ENCODE data around the gene CENPX.

Gene CENPX

DNA sequence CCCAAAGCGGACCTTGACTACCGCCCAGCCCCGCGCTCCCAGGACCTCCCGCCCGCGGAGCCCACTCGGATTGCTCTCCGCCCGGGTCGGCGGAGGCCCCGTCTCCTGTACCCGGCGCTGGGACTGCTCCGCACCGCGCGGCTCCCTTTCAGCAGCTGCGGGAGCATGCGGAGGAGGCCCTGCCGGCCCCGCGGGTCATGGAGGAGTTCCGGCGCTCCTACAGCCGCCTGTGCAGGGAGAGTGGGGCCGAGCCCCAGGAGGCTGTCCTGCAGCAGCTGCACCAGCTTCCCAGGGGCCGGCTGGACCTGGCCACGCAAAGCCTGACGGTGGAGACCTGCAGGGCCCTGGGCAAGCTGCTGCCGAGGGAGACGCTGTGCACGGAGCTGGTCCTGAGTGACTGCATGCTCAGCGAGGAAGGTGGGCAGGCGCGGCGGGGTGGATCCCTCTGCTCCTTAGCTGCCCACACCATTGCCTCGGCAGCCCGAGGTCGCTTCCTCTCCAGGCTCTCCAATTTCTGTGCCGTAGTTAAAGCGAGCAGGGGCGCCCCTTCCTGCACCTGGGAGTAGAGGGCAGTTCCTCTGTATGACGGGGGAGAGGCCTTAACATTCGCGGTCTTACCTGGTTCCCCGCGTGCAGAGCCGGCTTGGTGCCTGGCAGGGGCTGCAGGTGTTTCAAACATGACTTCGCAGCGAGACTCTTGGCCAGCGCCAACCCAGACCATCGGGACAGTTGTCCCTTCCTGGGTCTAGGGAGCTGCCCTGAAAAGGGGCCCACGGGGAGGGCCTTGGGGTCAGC lies 966 bp upstream of the CENPX start:
- no peak for DNase-seq (ENCODE audit: low spot score)

DNA sequence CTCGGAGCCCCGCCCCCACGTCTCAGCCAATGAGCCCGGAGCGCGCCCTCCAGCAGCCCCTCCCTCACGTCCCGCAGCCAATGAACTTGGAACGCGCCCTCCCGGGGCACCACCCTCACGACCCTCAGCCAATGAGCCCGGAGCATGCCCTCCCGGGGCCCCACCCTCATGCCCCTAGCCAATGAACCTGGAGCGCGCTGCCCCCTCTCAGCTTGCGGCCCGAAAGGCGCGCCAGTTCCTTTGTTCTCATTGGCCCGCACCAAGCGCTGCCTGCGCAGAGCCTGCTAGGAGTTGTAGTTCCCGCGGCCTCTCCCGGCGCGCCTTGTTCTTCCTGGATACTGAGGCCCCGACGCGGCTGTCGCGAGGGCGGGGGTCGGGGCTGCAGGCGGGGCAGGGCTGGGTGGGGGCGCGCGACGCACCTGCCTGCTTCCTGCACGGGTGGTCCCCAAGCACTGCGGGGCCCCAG lies 336 bp upstream of the CENPX start, which contains the start of gene LRRC45:
Gene LRRC45, plus strand, starts transcription at position 325 of the 466 bp plus-strand sequence. CDS start 339 bp downstream, outside the sequence.
- peak; percentile 100 for DNase-seq (ENCODE audit: low spot score)

DNA sequence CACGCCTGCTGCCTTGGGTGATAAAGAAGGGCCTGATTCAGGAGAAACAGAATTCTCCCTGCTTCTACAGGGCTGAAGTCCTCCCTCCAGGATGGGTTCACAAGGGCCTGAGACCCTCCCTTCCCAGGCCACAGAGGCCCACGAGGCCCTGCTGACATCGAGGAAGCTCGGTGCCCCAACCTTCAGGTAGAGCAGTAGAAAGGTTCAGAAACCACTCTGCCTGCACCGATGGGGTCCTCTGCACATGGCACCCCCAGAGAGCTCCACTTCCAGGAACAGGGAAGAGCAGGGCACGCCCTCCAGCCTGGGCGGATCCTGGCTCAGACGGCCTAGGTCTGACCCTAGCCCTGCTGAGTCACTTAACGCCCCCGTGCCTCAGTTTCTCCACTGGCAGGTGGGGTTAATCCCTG lies 773 bp downstream of the CENPX start:
- DNase-seq (ENCODE audit: low spot score) = no peak

DNA sequence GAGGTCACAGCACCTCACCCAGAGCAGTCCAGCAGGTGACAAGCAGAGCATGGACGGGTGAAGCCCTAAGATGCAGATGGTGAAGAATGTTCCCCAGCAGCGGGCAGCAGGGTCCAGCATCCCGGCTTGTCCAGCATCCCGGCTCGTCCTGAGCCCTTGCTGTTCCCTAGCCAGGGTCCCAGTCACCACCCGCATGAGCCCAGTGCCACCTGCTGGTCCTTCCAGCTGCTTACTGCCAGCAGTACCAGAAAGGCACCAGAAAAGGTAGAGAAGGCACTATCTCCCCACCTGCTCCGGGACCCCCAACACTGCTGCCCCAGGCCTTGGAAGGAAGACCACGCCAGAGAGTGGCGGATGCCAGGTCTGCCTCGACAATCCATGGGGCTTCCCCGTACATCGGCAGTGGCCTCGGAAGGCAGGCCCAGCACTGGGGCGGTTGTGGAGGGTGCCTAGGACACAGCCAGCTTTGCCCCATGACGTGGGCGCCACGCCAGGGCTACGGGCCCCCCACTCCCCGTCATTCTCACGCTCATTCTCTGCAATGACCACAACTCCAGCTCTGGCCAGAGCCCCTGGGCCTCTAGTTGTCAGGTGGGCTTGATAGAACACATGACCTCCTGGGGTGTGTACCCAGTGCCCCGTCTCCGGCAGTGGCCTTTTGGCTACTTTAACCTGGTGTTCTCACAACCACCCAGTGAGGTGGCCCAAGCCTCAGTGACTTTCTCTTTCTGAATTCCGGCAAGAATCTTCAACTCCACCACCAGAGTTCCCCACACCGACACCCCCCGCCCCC lies 1.4 kb downstream of the CENPX start:
- peak; percentile 51 for DNase-seq (ENCODE audit: low spot score)

DNA sequence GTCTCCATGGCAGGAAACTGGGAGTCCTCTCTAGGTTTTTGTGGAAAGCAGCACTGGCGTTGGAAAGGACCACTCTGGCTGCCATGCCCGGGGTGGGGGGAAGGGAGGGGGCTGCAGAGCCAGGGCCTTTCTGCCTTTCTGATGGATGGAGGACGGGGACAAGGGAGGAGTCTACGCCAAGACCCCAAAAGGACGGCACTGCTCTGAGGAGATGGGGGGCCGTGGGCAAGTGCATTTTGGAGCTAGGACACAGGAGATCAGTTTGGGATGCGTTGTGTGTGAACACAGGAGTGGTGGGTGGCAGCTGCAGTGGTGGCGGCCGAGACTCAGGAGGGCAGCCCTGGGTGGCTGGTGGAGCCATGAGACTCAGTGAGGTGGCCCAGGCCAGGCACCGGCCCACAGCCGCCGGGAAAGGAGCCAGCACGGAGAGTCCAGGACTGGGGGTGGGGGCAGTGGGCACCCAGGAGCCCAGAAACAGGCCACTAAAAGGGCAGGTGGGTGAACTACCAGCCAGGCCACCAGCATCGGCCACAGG lies 2.0 kb downstream of the CENPX start:
- no peak for DNase-seq (ENCODE audit: low spot score)

DNA sequence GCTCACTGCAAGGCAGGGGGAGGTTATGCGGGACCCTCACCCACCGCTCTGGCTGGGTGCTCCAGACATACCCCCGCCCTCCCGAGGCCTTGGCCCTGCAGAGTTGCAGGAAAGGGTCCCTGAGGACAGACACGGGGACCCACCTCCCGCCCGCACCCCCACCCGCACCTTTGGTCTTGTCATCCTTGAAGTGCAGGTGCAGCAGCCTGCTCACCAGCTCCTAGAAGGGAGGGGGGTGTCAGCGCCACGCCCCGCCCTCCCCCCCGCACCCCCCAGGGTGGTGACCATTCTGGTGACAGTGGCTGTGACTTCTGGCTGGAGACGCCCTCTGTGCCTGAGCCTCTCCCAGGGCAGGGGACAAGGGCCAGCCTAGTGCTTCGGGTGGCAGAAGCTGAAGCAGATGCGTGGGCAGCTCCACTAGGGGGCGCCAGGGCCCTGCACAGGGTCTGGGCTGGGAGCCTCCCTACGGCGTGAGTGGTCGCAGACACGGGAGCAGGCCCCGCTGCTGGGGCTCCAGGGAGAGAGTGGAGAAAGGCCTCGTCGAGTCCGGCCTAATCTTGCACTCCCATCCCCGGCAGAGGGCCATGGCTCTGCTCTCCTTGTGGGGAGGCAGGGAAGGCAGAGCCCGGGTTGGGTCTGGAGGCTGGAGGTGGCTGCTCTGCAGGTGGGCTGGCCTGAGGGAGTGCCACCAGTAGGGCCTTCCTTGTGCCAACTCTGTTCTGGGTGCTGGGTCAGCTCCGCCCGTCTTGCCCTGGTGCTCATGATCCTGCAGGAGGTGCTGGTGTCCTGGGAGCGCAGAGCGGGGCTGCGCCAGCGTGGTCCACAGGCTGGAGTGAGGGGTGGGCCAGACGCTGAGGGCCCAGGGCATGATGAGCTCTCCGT lies 2.7 kb downstream of the CENPX start:
- DNase-seq (ENCODE audit: low spot score) = peak; percentile 79

DNA sequence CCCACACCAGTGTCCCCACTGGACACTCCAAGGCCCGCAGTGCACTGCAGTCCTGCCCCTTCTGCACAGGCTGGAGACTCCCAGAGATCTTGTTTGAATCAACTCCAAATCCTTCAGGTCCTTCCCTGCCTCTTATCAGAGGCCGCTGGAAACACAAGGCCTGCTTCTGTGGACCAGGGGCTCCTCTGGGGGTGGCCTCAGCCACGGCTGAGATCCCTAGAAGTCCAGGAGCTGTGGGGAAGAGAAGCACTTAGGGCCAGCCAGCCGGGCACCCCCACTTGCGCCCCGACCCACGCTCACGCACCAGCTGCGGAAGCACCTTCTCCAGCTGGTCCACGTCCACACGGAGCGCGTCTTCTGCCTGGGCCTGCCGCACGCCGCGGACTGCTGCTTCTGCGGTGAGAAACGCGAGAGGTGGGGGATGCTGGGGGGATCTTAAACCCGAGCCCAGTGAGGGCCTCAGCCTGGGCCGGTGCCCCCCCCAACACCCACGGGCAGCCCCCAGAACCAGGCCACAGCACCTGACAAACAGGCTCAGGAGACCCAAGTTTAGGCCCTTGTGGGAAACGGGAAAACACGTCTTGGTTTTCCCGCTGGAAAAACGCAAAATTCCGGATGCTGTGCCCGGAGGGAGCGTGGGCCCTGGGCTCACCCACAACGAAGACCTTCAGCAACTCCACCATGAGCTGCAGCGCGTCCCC lies 3.5 kb downstream of the CENPX start:
- DNase-seq (ENCODE audit: low spot score) = no peak

DNA sequence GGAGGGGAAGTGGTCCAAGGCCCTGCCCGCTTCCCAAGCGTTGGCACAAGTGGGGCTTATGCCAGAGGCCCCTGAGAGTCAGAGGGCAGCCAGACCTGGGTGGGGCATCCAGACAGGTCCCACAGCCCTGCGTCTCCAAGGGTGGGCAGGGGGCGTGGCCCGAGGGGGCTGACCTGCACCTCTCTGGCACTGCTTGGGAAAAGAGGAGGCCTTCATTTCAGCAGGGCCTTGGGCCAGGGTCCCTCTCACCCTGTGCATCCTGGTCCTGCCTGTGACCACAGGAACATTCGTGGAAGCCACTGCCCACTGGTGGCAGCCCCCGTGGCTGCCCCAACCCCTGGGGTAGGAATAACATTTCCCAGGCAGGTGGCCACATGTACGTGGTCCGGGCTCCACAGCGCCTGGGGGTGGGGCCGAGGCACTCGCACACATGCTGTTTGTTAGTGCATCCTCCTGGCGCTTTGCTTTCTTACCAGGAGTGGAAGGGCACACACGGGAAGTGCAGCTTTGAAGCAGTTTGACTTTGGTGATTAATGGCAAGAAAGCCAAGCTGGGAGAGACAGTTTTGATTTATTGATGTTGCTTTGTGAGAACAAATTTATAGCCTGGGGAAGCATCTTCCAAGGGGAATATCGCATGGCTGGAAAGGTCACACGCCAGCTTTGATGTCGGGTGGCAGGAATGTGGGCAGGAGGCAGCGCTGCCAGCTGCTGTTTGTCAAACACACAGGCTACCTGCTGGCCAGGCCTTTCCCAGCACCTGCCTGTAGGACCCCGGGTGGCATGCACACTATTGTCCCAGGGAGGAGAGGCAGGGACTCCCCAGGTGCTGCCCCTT lies 4.3 kb downstream of the CENPX start:
- DNase-seq (ENCODE audit: low spot score) = no peak

DNA sequence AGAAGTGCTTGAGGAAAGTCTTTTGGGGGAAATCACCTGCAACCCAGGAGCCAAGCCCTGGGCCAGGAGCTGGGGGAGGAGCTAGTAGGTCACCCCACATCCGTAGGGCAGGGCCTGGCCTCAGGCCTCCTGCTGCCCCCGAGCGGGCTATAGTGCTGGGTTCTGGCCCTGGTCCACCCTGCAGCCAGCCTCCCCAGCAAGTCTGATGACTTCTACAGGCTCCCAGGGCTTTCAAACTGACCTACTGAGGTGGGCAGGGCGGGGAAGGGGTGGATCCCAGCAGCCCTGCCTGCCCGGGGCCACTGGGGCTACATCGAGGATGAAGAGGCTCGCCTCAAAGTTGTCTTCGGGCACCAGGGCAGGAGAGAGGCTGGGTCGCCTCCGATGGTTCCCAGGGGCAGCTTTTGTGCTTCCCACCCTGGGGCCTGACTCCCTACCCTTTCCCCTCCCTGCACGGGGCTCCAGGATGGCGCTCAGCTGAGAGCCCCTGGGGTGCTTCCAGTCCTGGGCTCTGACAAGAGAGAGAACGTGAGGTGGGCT lies 5.0 kb downstream of the CENPX start:
- no peak for DNase-seq (ENCODE audit: low spot score)

DNA sequence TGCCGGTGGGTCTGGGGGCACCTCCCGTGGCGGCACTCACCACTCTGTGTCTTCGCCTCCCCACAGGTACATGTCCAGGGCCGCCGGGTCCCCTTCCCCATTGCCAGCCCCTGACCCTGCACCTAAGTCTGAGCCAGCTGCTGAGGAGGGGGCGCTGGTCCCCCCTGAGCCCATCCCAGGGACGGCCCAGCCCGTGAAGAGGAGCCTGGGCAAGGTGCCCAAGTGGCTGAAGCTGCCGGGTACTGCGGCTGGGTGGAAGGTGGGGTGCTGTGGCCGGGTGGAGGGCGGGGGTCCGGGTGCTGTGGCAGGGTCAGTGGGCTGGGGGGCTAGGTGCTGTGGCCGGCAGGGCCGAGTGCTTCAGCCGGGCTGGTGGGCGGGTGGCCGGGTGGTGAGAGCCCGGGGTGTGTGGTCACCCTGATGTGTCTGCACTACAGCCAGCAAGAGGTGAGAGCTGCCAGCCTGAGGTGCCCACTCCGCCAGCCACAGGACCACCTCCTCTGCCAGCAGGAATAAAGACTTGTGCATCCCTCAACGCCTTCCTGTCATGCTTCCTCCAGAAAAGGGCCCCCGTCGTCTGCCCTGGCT lies 5.7 kb downstream of the CENPX start:
- DNase-seq (ENCODE audit: low spot score) = no peak

DNA sequence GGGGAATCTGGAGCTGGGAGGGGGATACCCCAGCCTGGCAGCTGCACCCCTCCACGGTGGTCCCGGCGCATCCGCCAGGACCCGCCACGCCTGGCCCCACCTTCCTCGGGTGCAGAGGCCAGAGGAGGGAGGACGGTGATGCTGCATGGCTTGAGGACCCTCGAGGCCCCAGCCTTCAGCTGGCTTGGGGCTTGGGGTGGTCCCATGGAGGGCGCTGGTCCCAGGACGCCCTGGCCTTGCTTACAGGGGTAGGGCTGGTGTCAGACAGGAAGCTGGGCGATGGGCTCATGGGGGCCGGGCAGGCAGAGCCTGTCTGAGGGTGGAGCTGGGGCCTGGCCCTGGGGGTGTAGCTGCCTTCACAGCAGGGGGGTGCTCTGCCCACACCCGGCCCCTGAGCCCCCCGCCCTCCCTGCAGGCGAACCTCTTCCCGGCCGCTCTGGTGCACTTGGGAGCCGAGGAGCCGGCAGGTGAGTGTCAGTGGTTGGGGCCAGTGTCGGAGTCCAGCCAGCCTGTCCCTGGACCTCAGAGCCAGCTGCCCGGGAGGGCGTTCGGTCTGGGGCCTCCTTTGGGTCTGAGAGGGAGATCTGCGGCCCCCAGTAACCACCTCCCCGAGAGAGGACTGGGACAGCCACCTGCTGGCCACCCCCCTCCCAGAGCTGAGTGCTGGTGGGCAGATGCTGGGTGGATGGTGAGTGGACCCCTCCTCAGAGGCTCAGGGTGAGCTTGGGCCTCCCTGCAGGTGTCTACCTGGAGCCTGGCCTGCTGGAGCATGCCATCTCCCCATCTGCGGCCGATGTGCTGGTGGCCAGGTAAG lies 6.4 kb downstream of the CENPX start:
- DNase-seq (ENCODE audit: low spot score) = no peak

DNA sequence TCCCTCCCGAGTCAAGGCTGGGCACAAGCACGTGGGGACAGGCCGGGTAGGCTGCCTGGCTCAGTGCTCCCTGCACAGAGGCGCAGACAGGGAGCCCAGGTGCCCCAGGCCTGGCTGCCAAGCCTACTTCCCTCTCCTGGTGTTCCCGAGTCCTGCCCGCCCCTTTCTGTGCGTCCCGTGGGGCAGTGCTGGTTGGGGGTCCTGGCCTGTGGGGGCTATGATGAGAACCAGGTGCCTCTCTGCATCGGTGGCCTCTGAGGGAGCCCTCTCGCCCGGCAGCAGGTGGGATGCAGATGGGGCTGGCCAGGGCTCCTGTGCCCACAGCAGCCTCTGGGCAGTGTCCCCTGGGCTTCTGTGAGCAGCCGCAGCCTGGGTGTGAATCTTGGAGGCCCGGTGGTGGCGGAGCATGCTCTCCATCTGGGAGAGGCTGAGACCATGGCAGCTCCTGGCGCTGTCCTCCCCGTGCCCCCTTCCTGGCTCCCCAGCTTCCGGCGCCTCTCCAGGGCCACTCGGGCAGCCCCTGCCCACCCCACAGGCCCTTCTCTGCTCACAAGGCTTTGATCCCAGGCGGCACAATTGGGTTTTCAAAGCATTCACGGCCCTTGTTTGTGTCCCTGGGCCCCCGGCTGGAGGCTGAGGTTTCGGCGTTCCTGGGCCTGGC lies 7.2 kb downstream of the CENPX start:
- DNase-seq (ENCODE audit: low spot score) = no peak

DNA sequence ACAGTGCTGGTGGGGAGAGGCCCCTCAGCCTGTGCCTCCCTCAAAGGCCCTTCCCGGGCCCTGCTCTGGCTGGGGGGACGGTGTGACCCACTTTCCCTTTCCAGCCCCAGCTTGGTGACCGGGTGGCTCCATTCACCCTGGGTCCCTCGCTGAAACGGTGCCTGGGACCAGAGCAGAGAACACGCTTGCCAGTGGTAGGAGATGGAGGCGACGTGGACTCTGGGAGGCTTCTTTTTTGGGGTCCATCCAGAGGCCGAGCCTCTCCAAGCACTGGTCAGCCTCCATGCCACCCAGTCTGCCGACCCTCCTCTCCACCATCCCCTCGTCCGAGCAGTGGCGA lies 7.7 kb downstream of the CENPX start:
- no peak for DNase-seq (ENCODE audit: low spot score)

DNA sequence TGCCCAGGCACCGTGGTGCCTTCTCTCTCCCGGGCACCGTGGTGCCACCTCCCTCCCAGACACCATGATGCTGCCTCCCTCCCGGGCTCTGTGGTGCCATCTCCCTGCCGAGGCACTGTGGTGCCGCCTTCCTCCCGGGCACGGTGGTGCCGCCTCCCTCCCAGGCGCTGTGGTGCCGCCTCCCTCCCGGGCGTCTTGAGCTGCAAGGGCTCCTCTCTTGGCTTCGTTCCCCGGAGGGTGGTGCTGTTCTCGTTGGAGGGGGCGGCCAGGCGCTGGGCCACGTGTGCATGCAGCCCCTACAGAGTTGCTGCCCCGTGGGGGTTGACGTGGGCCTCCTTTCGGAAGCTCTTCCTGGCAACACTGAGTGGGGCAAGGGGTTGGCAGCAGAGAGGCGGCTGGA lies 8.2 kb downstream of the CENPX start:
- no peak for DNase-seq (ENCODE audit: low spot score)

DNA sequence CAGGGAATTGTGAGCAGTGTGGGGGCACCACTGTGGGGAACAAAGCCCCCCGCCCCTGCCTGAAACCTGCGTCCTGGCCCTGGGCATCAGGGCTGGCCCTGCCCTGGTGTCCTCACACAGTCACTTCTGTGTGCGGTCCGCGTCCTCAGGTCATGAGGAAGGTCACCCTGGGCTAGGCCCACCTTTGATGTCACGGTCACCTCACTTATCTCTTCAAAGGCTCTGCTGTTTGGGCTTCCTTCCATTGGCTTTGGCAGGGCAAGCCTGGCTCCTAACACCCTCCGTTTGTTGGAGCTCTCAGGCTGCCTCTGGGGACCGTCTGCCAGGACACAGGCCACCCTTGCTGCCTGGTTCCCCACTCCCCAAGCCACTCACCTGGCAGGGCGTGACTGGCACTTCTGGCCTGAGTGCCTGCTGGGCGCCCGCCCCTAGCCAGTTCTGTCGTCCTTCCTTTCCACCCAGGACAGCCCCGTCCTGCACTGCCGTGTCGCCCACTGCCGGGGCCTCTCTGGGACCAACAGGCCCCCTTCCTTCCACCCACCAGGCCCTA lies 8.8 kb downstream of the CENPX start:
- DNase-seq (ENCODE audit: low spot score) = no peak

DNA sequence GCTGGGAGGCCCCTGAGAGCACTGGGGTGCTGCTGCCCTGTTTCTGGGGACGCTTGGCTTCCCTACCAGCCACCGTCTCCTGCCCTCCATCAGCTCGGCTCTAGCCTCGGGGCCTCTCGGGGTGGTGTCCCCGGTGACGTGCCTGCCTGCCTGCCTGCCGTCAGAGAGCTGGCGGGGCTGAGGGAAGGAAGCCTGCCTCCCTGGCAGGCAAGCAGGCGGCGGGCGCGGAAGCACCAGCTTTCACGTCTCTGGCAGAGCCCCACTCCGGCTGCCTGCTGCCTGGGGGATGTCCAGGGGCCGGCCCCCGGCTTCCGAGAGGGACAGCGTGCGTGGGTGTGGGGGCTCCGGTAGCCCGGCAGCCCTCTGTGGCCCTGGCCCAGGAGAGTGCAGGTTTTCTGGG lies 9.3 kb downstream of the CENPX start:
- no peak for DNase-seq (ENCODE audit: low spot score)

DNA sequence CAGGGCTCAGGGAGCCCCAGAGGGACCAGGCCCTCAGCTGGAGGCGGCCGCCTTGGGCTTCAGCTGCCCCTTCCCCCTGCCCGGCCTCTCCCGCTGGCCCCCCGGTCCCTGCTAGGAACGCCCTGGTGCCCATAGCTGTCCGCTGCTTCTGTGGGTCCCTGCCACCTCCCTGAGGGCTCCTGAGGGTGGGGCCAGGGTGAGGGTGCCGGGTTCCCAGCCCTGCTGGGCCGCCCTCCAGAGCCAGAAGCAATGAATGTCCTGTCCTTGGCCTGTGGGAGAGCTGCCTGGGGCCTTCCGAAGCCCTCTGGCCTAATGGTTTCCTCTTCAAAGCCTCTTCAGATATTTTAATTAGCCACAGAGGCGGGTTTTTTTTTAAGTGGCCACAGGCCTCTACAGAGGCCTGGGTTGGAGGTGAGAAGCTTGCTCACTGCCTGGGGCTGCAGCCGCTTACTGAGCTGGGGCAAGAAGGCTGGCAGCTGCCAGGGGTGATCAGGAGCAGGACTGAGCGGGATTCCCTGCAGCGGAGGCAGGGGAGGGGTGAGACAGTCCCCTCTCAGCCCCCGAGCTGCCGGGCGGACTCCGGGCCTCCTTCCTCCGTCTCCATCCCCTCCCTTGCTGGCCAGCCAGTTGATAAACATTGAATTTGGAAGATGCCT lies 9.9 kb downstream of the CENPX start:
- no peak for DNase-seq (ENCODE audit: low spot score)

DNA sequence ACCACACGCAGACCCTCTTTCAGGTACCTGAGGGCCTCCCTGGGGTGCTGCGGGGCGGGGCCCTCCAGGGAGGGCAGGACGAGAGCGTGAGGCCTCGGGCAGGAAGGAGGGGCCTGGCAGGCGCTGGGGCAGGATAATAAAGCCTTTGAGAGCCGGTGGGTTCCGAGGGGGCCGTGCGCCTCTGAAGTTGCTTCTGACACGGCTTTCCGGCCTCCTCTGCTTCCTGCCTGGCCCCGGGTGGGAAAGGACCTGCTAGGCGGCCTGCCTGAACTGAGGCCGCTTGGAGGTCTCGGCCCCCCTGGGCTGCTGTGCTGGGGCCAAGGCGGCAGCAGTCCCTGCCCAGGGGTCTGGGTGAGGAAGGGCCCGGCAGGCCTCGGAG lies 10.4 kb downstream of the CENPX start:
- no peak for DNase-seq (ENCODE audit: low spot score)

All from activated CD4-positive, alpha-beta T cell treated with anti-CD3 and anti-CD28 coated beads, Interleukin-2, Interleukin-4, amounts not matched to agents 100 ng/mL and 50 ng/mL, durations not matched to agents 16 hours and 8 hours (primary cell).